Stomach smooth muscle (tissue), 2 donors: ENCODE measurements around the gene SPATA19.

Experiments
- H3K27ac ChIP-seq: one replicate; pipeline ENCODE4 v1.7.0; 2013; ENCODE audit warnings: mild to moderate bottlenecking, low read length, inconsistent platforms
- H3K27me3 ChIP-seq, 2 donors: one replicate each; pipeline ENCODE4 v1.7.0; 2013; ENCODE audit warnings: low read length in 2 of 2; ENCODE audit not compliant: insufficient read depth in 2 of 2, control insufficient read depth in 1 of 2
- H3K36me3 ChIP-seq, 2 donors: one replicate each; pipeline ENCODE4 v1.7.0; 2013; ENCODE audit warnings: low read length in 2 of 2; ENCODE audit not compliant: control insufficient read depth in 2 of 2, insufficient read depth in 2 of 2
- H3K4me1 ChIP-seq: one replicate; pipeline ENCODE4 v1.7.0; 2013; ENCODE audit warnings: low read length; ENCODE audit not compliant: control insufficient read depth, insufficient read depth
- H3K4me3 ChIP-seq, 2 donors: one replicate each; pipeline ENCODE4 v1.7.0; 2013; ENCODE audit warnings: low read length in 2 of 2
- H3K9ac ChIP-seq, 2 donors: one replicate each; pipeline ENCODE4 v1.7.0; 2013; ENCODE audit warnings: low read length in 2 of 2, mild to moderate bottlenecking in 1 of 2
- H3K9me3 ChIP-seq, 2 donors: one replicate each; pipeline ENCODE4 v1.7.0; 2013; ENCODE audit warnings: low read length in 2 of 2; ENCODE audit not compliant: control insufficient read depth in 2 of 2
- donor health status: healthy.
- donor health status: Pancreatic carcinoma.

SPATA19 gene

GRCh38 chr11:133827556-133827955, 17.8 kb downstream of the SPATA19 start:
- Histone ChIP-seq H3K9me3 (no peaks in the 10 kb centered on the region), H3K36me3 (no peaks in the 10 kb centered on the region), H3K27ac (no peak overlapping the region), H3K27me3 (peaks cover 0 to 12% of the 10 kb centered on the region in 2 donors), H3K4me1 (no peaks in the 10 kb centered on the region), H3K9ac (no peak overlapping the region), H3K4me3 (no peak overlapping the region)

DNA sequence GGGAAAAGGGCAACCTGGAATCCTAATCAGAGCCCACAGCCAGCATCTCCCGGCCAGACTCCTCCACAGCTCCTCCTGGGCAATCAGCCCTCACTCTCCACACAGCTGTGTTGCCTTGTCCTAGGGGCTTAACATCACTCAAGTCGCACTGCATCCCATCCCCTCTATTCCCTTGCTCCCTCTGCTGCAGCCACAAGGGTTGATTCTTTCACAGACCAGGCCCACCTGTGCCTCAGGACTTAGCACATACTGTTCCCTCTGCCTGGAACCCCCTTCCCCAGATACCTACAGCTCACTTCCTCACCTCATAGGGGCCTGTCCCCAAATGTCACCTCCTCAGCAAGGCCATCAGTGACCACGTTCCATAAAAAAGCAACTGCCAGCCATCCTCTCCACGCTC, 18.4 kb downstream of the SPATA19 start:
- peaks cover 0 to 11% of the 10 kb centered on the region in 2 donors for H3K27me3 ChIP-seq
- no peak overlapping the region for H3K9ac ChIP-seq
- H3K36me3 ChIP-seq: no peaks in the 10 kb centered on the region
- H3K4me1 ChIP-seq: no peaks in the 10 kb centered on the region
- H3K27ac ChIP-seq: no peak overlapping the region
- H3K4me3 ChIP-seq: no peak overlapping the region
- no peaks in the 10 kb centered on the region for H3K9me3 ChIP-seq

- H3K4me3 ChIP-seq: no peak overlapping the region
- no peaks in the 10 kb centered on the region for H3K4me1 ChIP-seq
- peaks cover 5 to 7% of the 10 kb centered on the region in 2 donors for H3K27me3 ChIP-seq
- H3K27ac ChIP-seq: no peak overlapping the region
- no peaks in the 10 kb centered on the region for H3K9me3 ChIP-seq
- no peak overlapping the region for H3K9ac ChIP-seq
- H3K36me3 ChIP-seq: no peaks in the 10 kb centered on the region
Observed at GRCh38 chr11:133825666-133826065, 19.6 kb downstream of the SPATA19 start.

DNA sequence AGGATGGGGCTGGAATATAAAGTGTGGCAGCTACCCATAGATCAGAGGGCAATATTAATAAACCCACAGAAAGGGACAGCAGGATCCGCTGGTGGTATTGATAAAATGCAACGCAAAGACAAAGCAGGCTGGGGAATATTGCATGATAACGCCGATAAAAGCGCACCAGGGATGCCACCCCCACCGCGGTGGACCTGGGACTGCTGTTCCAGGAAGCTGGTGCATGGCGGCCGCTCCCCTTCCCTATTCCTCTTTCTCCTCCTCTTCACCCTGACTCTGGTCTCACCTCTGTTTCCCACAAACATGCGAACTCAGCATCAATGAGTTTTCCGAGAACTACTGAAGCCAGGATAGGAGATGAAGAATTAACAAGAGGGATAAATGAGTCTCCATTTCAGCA, 20.2 kb downstream of the SPATA19 start:
- Histone ChIP-seq H3K9ac (no peak overlapping the region), H3K4me3 (no peak overlapping the region), H3K4me1 (no peaks in the 10 kb centered on the region), H3K36me3 (no peaks in the 10 kb centered on the region), H3K27me3 (peaks cover 5 to 6% of the 10 kb centered on the region in 2 donors), H3K27ac (no peak overlapping the region), H3K9me3 (no peaks in the 10 kb centered on the region)

DNA sequence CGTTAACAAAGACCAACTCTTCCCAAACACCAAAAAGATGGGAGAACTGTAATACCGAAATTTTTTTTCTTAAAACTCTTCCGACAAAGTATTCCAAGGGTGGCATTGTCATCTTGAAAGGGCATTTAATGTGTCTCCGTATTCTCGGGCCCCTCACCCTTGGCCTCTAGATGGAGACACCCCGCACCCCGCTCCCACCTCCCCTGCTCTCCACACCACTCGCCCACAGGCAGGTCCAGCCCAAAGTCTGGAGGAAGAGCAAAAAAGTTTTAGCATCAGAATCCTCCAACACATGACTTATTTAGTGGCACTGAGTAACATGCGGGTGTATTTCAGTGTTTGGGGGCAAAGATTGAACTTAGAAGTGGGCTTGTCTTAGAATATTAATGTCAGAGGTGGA, 20.7 kb downstream of the SPATA19 start:
- Histone ChIP-seq H3K9me3 (no peaks in the 10 kb centered on the region), H3K27ac (no peak overlapping the region), H3K4me3 (no peak overlapping the region), H3K36me3 (no peaks in the 10 kb centered on the region), H3K27me3 (peaks cover 5 to 6% of the 10 kb centered on the region in 2 donors), H3K9ac (no peak overlapping the region), H3K4me1 (no peaks in the 10 kb centered on the region)

GRCh38 chr11:133823614-133824013, 21.7 kb downstream of the SPATA19 start:
- no peak overlapping the region for H3K9ac ChIP-seq
- no peak overlapping the region for H3K4me3 ChIP-seq
- no peaks in the 10 kb centered on the region for H3K9me3 ChIP-seq
- H3K36me3 ChIP-seq: no peaks in the 10 kb centered on the region
- peaks cover 5 to 6% of the 10 kb centered on the region in 2 donors for H3K27me3 ChIP-seq
- no peak overlapping the region for H3K27ac ChIP-seq
- no peaks in the 10 kb centered on the region for H3K4me1 ChIP-seq

GRCh38 chr11:133823211-133823610, 22.1 kb downstream of the SPATA19 start:
- H3K27me3 ChIP-seq: peaks cover 5 to 6% of the 10 kb centered on the region in 2 donors
- H3K27ac ChIP-seq: no peak overlapping the region
- no peak overlapping the region for H3K4me3 ChIP-seq
- no peak overlapping the region for H3K9ac ChIP-seq
- no peaks in the 10 kb centered on the region for H3K4me1 ChIP-seq
- no peaks in the 10 kb centered on the region for H3K9me3 ChIP-seq
- no peaks in the 10 kb centered on the region for H3K36me3 ChIP-seq

DNA sequence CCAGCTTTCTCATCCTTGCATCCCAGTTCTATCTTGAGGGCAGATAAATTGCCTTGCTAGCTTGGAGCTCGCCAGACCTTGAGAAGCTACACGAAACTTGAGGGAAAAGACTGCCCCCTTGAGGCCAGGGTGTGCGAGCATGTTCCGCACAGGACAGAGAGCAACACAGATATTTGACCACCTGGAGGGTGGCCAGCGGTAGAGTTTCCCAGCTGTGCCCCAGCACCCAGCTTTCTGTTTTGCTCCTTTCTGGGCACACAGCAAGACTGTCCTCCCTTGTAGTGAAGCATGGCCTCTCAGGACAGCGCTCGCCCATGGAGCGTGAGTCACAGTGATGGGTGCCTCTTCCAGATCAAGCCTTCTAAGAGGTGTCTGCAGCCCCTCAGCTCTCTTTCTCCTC, 23.5 kb downstream of the SPATA19 start:
- H3K4me1 ChIP-seq: no peaks in the 10 kb centered on the region
- no peaks in the 10 kb centered on the region for H3K9me3 ChIP-seq
- no peak overlapping the region for H3K27ac ChIP-seq

DNA sequence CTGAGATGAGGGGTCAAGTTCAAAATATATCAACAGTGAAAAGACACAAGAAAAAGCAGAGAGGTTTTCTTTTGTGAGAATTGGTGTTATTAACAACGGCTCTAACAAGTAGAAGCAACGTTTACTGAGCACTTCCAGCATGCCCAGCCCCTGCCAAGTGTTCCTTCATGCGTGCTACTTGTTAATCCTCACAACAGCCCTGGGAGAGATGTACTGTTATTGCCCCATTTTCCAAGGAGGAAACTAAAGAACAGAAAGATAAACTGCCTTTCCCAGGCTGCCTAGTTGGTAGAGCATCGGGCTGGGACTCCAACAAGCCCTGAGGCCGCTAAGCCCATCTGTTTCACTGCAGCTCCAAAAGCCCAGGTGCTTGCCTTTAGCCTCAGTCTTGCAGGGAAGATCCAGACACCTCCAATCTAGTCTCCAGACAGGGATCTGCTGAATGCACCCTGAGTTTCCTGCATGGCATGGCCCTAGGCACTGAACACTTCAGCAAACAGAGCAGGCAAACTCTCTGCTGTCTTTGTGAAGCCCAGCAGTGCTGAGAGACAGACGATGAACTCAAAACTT, 25.5 kb downstream of the SPATA19 start:
- Histone ChIP-seq H3K9me3 (no peaks in the 10 kb centered on the region), H3K27me3 (peaks cover 5 to 18% of the 10 kb centered on the region in 2 donors), H3K4me1 (no peaks in the 10 kb centered on the region), H3K4me3 (no peak overlapping the region), H3K9ac (no peak overlapping the region), H3K27ac (no peak overlapping the region), H3K36me3 (no peaks in the 10 kb centered on the region)

More for the DNA sequence above, 23.5 kb downstream of the SPATA19 start:
- Histone ChIP-seq H3K4me3 (no peak overlapping the region), H3K9ac (no peak overlapping the region), H3K36me3 (no peaks in the 10 kb centered on the region), H3K27me3 (peaks cover 5 to 8% of the 10 kb centered on the region in 2 donors)

- Histone ChIP-seq H3K9me3 (no peaks in the 10 kb centered on the region), H3K27me3 (peaks cover 5 to 21% of the 10 kb centered on the region in 2 donors), H3K4me1 (no peaks in the 10 kb centered on the region), H3K4me3 (no peak overlapping the region), H3K9ac (no peak overlapping the region), H3K27ac (no peak overlapping the region), H3K36me3 (no peaks in the 10 kb centered on the region)
Observed at GRCh38 chr11:133819114-133819513, 26.2 kb downstream of the SPATA19 start.

- no peaks in the 10 kb centered on the region for H3K36me3 ChIP-seq
- peaks cover 5 to 21% of the 10 kb centered on the region in 2 donors for H3K27me3 ChIP-seq
- no peak overlapping the region for H3K4me3 ChIP-seq
- no peak overlapping the region for H3K9ac ChIP-seq
- H3K27ac ChIP-seq: no peak overlapping the region
- no peaks in the 10 kb centered on the region for H3K4me1 ChIP-seq
- no peaks in the 10 kb centered on the region for H3K9me3 ChIP-seq
Observed at GRCh38 chr11:133818302-133818701, 27.0 kb downstream of the SPATA19 start.
